SK-N-SH treated with all-trans-retinoic acid at 6 μM for 48 hours (cell line): ENCODE measurements around the gene CCDC102B.

Source experiments
- ATAC-seq: fragments of 200-7000 bp; cut with Tn5 transposase; 3 replicates; pipeline ENCODE4 v1.9.1; 2020; ENCODE audit warnings: mild to moderate bottlenecking, moderate library complexity
- ARNTL ChIP-seq: fragments of 450-650 bp; formaldehyde crosslinking; IDR thresholded peaks from 2 replicates; pipeline ENCODE4 v1.5.0; 2020; ENCODE audit warnings: low read depth, mild to moderate bottlenecking, moderate library complexity, borderline replicate concordance
- BACH2 ChIP-seq: fragments of 250-450 bp; sonication (Bioruptor Pico); IDR thresholded peaks from 2 replicates; pipeline ENCODE4 v1.9.0; 2021; ENCODE audit warnings: mild to moderate bottlenecking, borderline replicate concordance
- CSDC2 ChIP-seq: fragments of 250-450 bp; sonication (Bioruptor Pico); IDR thresholded peaks from 2 replicates; pipeline ENCODE4 v1.5.0; 2020; ENCODE audit warnings: mild to moderate bottlenecking, moderate library complexity
- ESRRG ChIP-seq: fragments of 250-450 bp; sonication (Bioruptor Pico); IDR thresholded peaks from 2 replicates; pipeline ENCODE4 v1.6.1; 2021; ENCODE audit warnings: mild to moderate bottlenecking
- GLIS3 ChIP-seq: fragments of 250-450 bp; sonication (Bioruptor Pico); IDR thresholded peaks from 2 replicates; pipeline ENCODE4 v1.5.0; 2020; ENCODE audit warnings: mild to moderate bottlenecking, moderate library complexity
- OSR1 ChIP-seq: fragments of 250-450 bp; sonication (Bioruptor Pico); IDR thresholded peaks from 2 replicates; pipeline ENCODE4 v1.8.0; 2022; ENCODE audit warnings: moderate library complexity, mild to moderate bottlenecking, inconsistent platforms
- PPARA ChIP-seq: fragments of 250-450 bp; sonication (Bioruptor Pico); IDR thresholded peaks from 2 replicates; pipeline ENCODE4 v1.5.0; 2020; ENCODE audit warnings: mild to moderate bottlenecking, borderline replicate concordance
- RARB ChIP-seq: fragments of 250-450 bp; sonication (Bioruptor Pico); IDR thresholded peaks from 2 replicates; pipeline ENCODE4 v1.8.0; 2021; ENCODE audit warnings: mild to moderate bottlenecking, moderate library complexity
- SNAI2 ChIP-seq: fragments of 250-450 bp; sonication (Bioruptor Pico); IDR thresholded peaks from 2 replicates; pipeline ENCODE4 v1.5.0; 2020; ENCODE audit warnings: mild to moderate bottlenecking, moderate library complexity
- TCF4 ChIP-seq: fragments of 250-450 bp; sonication (Bioruptor Pico); IDR thresholded peaks from 2 replicates; pipeline ENCODE4 v1.8.0; 2021; ENCODE audit warnings: mild to moderate bottlenecking, moderate library complexity, borderline replicate concordance
- ZC3H10 ChIP-seq: fragments of 250-450 bp; sonication (Bioruptor Pico); IDR thresholded peaks from 2 replicates; pipeline ENCODE4 v1.5.1; 2021; ENCODE audit warnings: mild to moderate bottlenecking, moderate library complexity
- ZFP3 ChIP-seq: fragments of 250-450 bp; sonication (Bioruptor Pico); IDR thresholded peaks from 2 replicates; pipeline ENCODE4 v1.5.0; 2020; ENCODE audit warnings: mild to moderate bottlenecking, moderate library complexity
- ZFP30 ChIP-seq: fragments of 450-650 bp; formaldehyde crosslinking; IDR thresholded peaks from 2 replicates; pipeline ENCODE4 v1.5.0; 2022; ENCODE audit warnings: mild to moderate bottlenecking, moderate library complexity
- ZNF565 ChIP-seq: fragments of 450-650 bp; formaldehyde crosslinking; conservative IDR thresholded peaks from 2 replicates; pipeline ENCODE4 v1.5.0; 2020; ENCODE audit warnings: low read depth, mild to moderate bottlenecking, moderate library complexity
- ZNF70 ChIP-seq: fragments of 450-650 bp; formaldehyde crosslinking; IDR thresholded peaks from 2 replicates; pipeline ENCODE4 v1.5.0; 2020; ENCODE audit warnings: mild to moderate bottlenecking, moderate library complexity
- ZNF8 ChIP-seq: fragments of 450-650 bp; formaldehyde crosslinking; IDR thresholded peaks from 2 replicates; pipeline ENCODE4 v1.5.0; 2020; ENCODE audit warnings: mild to moderate bottlenecking, moderate library complexity
- TF ChIP-seq, protein P1 (sequence below): fragments of 250-450 bp; sonication (Bioruptor Pico); IDR thresholded peaks from 2 replicates; pipeline ENCODE4 v1.5.0; 2020; ENCODE audit warnings: mild to moderate bottlenecking, moderate library complexity
- TF ChIP-seq, protein P2 (sequence below): fragments of 250-450 bp; sonication (Bioruptor Pico); IDR thresholded peaks from 2 replicates; pipeline ENCODE4 v1.5.1; 2021; ENCODE audit warnings: mild to moderate bottlenecking, moderate library complexity
- TF ChIP-seq, protein P3 (sequence below): fragments of 250-450 bp; sonication (Bioruptor Pico); IDR thresholded peaks from 2 replicates; pipeline ENCODE4 v1.8.0; 2021; ENCODE audit warnings: low read depth, mild to moderate bottlenecking, moderate library complexity, borderline replicate concordance
- TF ChIP-seq, protein P4 (sequence below): fragments of 250-450 bp; sonication (Bioruptor Pico); IDR thresholded peaks from 2 replicates; pipeline ENCODE4 v1.8.0; 2020; ENCODE audit warnings: mild to moderate bottlenecking, moderate library complexity, borderline replicate concordance
- TF ChIP-seq, protein P5 (sequence below): fragments of 250-450 bp; sonication (Bioruptor Pico); IDR thresholded peaks from 2 replicates; pipeline ENCODE4 v1.5.1; 2020; ENCODE audit warnings: low read depth, mild to moderate bottlenecking, moderate library complexity

The CCDC102B gene

DNA sequence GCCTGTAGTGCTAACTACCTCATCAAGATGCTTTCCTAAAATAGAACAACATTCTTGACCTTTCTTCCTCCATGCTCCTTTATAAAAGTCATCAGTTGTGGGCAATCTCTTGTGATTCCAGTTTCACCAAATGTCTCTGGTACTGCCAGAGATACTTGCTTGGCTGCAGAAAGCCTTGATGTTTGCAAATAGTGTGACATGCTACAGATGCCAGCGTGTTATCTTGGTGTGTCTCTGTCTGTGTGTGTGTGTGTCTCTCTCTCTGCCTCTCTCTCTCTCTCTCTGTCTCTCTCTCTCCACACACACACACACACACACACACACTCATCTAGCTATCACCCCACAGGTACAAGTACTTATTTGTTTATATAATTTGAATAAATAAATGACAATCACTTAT lies 146.9 kb downstream of the CCDC102B start:
- no peak for TF ChIP-seq ZFP3 (CRISPR knock-in tag)
- TF ChIP-seq, protein P1, sequence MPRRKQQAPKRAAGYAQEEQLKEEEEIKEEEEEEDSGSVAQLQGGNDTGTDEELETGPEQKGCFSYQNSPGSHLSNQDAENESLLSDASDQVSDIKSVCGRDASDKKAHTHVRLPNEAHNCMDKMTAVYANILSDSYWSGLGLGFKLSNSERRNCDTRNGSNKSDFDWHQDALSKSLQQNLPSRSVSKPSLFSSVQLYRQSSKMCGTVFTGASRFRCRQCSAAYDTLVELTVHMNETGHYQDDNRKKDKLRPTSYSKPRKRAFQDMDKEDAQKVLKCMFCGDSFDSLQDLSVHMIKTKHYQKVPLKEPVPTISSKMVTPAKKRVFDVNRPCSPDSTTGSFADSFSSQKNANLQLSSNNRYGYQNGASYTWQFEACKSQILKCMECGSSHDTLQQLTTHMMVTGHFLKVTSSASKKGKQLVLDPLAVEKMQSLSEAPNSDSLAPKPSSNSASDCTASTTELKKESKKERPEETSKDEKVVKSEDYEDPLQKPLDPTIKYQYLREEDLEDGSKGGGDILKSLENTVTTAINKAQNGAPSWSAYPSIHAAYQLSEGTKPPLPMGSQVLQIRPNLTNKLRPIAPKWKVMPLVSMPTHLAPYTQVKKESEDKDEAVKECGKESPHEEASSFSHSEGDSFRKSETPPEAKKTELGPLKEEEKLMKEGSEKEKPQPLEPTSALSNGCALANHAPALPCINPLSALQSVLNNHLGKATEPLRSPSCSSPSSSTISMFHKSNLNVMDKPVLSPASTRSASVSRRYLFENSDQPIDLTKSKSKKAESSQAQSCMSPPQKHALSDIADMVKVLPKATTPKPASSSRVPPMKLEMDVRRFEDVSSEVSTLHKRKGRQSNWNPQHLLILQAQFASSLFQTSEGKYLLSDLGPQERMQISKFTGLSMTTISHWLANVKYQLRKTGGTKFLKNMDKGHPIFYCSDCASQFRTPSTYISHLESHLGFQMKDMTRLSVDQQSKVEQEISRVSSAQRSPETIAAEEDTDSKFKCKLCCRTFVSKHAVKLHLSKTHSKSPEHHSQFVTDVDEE (CRISPR knock-in tag): no peak
- TF ChIP-seq ZNF565 (CRISPR knock-in tag): no peak
- no peak for TF ChIP-seq ZNF70 (CRISPR knock-in tag)
- TF ChIP-seq RARB (CRISPR knock-in tag): no peak
- no peak for TF ChIP-seq CSDC2 (CRISPR knock-in tag)
- TF ChIP-seq ESRRG (CRISPR knock-in tag): no peak
- TF ChIP-seq GLIS3: no peak
- no peak for TF ChIP-seq BACH2 (CRISPR knock-in tag)
- TF ChIP-seq, protein P2, sequence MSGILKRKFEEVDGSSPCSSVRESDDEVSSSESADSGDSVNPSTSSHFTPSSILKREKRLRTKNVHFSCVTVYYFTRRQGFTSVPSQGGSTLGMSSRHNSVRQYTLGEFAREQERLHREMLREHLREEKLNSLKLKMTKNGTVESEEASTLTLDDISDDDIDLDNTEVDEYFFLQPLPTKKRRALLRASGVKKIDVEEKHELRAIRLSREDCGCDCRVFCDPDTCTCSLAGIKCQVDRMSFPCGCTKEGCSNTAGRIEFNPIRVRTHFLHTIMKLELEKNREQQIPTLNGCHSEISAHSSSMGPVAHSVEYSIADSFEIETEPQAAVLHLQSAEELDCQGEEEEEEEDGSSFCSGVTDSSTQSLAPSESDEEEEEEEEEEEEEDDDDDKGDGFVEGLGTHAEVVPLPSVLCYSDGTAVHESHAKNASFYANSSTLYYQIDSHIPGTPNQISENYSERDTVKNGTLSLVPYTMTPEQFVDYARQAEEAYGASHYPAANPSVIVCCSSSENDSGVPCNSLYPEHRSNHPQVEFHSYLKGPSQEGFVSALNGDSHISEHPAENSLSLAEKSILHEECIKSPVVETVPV (CRISPR knock-in tag): no peak
- no peak for ATAC-seq

DNA sequence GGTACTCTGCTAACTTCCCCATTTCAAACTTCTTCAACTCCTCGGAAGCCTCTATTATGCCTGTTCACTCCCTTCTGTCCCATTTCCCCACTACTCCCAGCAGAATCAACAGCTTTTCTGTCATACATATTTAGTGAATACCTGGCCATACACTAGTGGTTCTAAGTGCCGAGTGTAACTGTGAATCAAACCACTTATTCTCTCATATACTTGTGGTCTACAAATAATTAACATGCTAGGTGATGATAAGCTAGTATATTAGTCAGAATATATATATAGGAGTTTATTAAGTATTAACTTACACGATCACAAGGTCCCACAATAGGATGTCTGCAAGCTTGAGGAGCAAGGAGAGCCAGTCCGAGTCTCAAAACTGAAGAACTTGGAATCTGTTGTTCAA lies 150.7 kb downstream of the CCDC102B start:
- TF ChIP-seq RARB (CRISPR knock-in tag): no peak
- no peak for TF ChIP-seq CSDC2 (CRISPR knock-in tag)
- no peak for TF ChIP-seq ZFP3 (CRISPR knock-in tag)
- TF ChIP-seq PPARA (CRISPR knock-in tag): no peak
- no peak for TF ChIP-seq ZFP30
- TF ChIP-seq, protein P3, sequence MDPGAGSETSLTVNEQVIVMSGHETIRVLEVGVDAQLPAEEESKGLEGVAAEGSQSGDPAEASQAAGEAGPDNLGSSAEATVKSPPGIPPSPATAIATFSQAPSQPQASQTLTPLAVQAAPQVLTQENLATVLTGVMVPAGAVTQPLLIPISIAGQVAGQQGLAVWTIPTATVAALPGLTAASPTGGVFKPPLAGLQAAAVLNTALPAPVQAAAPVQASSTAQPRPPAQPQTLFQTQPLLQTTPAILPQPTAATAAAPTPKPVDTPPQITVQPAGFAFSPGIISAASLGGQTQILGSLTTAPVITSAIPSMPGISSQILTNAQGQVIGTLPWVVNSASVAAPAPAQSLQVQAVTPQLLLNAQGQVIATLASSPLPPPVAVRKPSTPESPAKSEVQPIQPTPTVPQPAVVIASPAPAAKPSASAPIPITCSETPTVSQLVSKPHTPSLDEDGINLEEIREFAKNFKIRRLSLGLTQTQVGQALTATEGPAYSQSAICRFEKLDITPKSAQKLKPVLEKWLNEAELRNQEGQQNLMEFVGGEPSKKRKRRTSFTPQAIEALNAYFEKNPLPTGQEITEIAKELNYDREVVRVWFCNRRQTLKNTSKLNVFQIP (CRISPR knock-in tag): no peak
- TF ChIP-seq, protein P4, sequence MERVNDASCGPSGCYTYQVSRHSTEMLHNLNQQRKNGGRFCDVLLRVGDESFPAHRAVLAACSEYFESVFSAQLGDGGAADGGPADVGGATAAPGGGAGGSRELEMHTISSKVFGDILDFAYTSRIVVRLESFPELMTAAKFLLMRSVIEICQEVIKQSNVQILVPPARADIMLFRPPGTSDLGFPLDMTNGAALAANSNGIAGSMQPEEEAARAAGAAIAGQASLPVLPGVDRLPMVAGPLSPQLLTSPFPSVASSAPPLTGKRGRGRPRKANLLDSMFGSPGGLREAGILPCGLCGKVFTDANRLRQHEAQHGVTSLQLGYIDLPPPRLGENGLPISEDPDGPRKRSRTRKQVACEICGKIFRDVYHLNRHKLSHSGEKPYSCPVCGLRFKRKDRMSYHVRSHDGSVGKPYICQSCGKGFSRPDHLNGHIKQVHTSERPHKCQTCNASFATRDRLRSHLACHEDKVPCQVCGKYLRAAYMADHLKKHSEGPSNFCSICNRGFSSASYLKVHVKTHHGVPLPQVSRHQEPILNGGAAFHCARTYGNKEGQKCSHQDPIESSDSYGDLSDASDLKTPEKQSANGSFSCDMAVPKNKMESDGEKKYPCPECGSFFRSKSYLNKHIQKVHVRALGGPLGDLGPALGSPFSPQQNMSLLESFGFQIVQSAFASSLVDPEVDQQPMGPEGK: no peak
- no peak for TF ChIP-seq BACH2 (CRISPR knock-in tag)
- TF ChIP-seq ZNF8 (CRISPR knock-in tag): no peak
- no peak for TF ChIP-seq SNAI2 (CRISPR knock-in tag)
- no peak for TF ChIP-seq ZC3H10 (CRISPR knock-in tag)
- no peak for TF ChIP-seq OSR1
- TF ChIP-seq ZNF565 (CRISPR knock-in tag): no peak
- TF ChIP-seq ESRRG (CRISPR knock-in tag): no peak
- no peak for TF ChIP-seq GLIS3
- TF ChIP-seq, protein P5, sequence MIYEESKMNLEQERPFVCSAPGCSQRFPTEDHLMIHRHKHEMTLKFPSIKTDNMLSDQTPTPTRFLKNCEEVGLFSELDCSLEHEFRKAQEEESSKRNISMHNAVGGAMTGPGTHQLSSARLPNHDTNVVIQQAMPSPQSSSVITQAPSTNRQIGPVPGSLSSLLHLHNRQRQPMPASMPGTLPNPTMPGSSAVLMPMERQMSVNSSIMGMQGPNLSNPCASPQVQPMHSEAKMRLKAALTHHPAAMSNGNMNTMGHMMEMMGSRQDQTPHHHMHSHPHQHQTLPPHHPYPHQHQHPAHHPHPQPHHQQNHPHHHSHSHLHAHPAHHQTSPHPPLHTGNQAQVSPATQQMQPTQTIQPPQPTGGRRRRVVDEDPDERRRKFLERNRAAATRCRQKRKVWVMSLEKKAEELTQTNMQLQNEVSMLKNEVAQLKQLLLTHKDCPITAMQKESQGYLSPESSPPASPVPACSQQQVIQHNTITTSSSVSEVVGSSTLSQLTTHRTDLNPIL (CRISPR knock-in tag): no peak
- TF ChIP-seq, protein P2 (CRISPR knock-in tag): no peak
- no peak for TF ChIP-seq ZNF70 (CRISPR knock-in tag)
- no peak for TF ChIP-seq ARNTL
- TF ChIP-seq TCF4 (CRISPR knock-in tag): no peak
- no peak for ATAC-seq
